Large intestine (tissue), 3 donors: ENCODE data around the gene TMEM94. TPM values are rescaled to one million over a fixed set of nuclear protein-coding genes. Genes with fewer than 3 reads are reported as not detected.
"Not testable (repeated sequence)": the region's sequence is repeated elsewhere in the genome, so short reads cannot be mapped to it uniquely, and the experiment has no call there.

Experiments used
- DNase-seq, 2 donors: peaks; one replicate each; pipeline versions ENCODE4 v3.0.0 to v3.0.0-alpha.2; 2013
- H3K27ac ChIP-seq: one replicate; pipeline ENCODE4 v1.5.1; 2013; ENCODE audit warnings: low read length
- H3K27me3 ChIP-seq: 2 replicates; pipeline ENCODE4 v1.6.1; 2013; ENCODE audit warnings: low read length; ENCODE audit not compliant: control insufficient read depth, insufficient read depth
- H3K36me3 ChIP-seq: 2 replicates; pipeline ENCODE4 v1.6.1; 2013; ENCODE audit warnings: low read length; ENCODE audit not compliant: control insufficient read depth, insufficient read depth
- H3K4me1 ChIP-seq: one replicate; pipeline ENCODE4 v1.6.1; 2013; ENCODE audit warnings: low read length; ENCODE audit not compliant: control insufficient read depth, insufficient read depth
- H3K4me3 ChIP-seq: one replicate; pipeline ENCODE4 v1.5.1; 2013; ENCODE audit warnings: low read length
- H3K9me3 ChIP-seq: one replicate; pipeline ENCODE4 v1.6.1; 2013; ENCODE audit warnings: mild to moderate bottlenecking, low read depth, low read length, moderate library complexity; ENCODE audit not compliant: control insufficient read depth
- WGBS: methylation state at CpG from one replicate; pipeline ENCODE4 v1.1.5; 2013; ENCODE audit warnings: low lambda C conversion rate; ENCODE audit not compliant: insufficient coverage; 5-methylcytosine and 5-hydroxymethylcytosine counted together
- polyA plus RNA-seq: library from polyadenylated mRNA; unstranded; fragments of 120-200 nt; gene quantifications from one replicate; pipeline ENCODE4 v1.2.1, GENCODE V29; 2013

The TMEM94 gene
- polyA plus RNA-seq, 1 donor = 56.7 TPM

DNA sequence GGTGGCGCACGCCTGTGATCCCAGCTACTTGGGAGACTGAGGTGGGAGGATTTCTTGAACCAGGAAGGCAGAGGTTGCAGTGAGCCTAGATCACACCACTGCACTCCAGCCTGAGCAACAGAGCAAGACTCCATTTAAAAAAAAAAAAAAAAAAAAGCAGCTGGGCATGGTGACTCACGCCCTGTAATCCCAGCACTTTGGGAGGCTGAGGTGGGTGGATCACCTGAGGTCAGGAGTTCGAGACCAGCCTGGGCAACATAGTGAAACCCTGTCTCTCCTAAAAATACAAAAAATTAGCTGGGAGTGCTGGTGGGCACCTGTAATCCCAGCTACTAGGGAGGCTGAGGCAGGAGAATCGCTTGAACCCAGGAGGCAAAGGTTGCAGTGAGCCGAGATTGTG is 10.5 kb upstream of the TMEM94 start:
- DNase-seq, H3K4me1 ChIP-seq, H3K27ac ChIP-seq, H3K36me3 ChIP-seq, H3K9me3 ChIP-seq, H3K4me3 ChIP-seq, H3K27me3 ChIP-seq: not testable (repeated sequence)
- WGBS = no CpG with 5 or more reads among the region's 6 CpGs

DNA sequence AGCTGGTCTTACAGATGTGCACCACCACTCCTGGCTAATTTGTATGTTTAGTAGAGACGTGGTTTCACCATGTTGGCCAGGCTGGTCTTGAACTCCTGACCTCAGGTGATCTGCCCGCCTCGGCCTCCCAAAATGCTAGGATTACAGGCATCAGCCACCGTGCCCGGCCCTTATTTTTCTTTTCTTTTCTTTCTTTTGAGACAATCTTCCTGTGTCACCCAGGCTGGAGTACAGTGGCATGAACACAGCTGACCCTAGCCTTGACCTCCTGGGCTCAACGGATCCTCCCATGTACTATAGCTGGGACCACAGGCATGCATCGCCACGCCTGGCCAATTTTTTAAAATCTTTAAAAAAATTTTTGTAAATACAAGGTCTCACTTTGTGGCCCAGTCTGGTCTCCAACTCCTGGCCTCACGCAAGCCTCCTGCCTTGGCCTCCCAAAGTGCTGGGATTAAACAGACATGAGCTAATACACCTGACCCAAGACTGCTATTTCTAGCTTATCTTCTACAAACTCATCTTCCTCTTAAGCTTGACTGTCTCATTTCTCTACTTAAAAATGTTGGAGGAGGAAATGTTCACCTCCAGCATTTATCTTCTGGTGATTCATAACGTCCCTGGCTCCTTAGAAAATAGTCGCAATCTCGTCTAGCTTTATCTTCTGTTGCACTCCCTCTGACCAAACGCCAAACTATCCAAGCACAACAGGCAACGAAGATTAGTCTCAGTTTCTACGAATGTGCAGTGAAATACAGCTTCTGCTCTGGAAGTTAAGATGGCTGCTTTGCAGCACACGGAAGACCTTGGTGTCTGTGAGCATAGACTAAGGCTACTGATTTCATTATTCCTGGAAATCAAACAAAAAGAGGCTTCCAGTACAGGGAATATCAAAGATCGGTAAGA is 8.2 kb upstream of the TMEM94 start:
- H3K9me3 ChIP-seq = no peaks in the 10 kb centered on the region
- no peak for DNase-seq
- no peak overlapping the region for H3K4me3 ChIP-seq
- no peaks in the 10 kb centered on the region for H3K36me3 ChIP-seq
- whole genome bisulfite sequencing = no CpG with 5 or more reads among the region's 17 CpGs
- H3K4me1 ChIP-seq = no peaks in the 10 kb centered on the region
- no peak overlapping the region for H3K27ac ChIP-seq
- no peaks in the 10 kb centered on the region for H3K27me3 ChIP-seq

DNA sequence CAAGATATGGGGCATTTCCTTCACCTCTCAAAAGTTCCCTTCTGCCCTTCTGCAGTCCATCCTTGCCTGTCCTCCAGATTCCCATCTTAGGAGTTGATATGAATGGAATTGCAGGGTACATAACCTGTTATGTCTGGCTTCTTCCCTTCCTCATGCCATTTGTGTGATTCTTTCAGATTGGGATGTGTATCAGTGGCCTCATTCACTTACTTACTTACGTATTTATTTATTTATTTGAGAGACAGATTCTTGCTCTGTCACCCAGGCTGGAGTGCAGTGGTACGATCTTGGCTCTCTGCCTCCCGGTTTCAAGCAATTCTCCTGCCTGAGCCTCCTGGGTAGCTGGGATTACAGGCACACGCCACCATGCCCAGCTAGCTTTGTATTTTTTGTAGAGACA is 6.2 kb upstream of the TMEM94 start:
- WGBS = no CpG with 5 or more reads among the region's 4 CpGs
- Histone ChIP-seq H3K27ac (no peak overlapping the region), H3K27me3 (no peaks in the 10 kb centered on the region), H3K36me3 (no peaks in the 10 kb centered on the region), H3K9me3 (no peaks in the 10 kb centered on the region), H3K4me3 (no peak overlapping the region), H3K4me1 (peaks cover 4% of the 10 kb centered on the region)
- DNase-seq = no peak

DNA sequence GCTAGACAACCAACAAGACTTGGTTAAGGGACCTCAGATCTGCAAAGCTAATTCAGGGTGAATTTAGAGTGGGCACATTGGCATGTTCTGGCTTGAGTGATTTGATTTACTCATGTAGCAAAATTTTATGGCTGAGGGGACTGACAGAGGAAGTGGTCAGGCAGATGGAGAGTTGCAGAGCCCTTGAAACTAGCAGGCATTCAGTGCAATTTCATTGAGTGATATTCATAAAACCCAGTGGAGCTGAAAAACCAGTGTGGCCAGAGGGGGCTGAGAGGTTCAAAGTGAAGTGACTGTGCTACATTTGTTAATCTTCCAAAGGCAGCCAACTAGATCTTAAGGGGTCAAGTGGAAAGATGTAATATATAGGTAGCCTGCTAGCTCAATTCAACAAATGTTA is 2.2 kb upstream of the TMEM94 start:
- H3K4me1 ChIP-seq = peaks cover 22% of the 10 kb centered on the region
- no peaks in the 10 kb centered on the region for H3K36me3 ChIP-seq
- no peak overlapping the region for H3K4me3 ChIP-seq
- H3K9me3 ChIP-seq = no peaks in the 10 kb centered on the region
- no peak overlapping the region for H3K27ac ChIP-seq
- no peaks in the 10 kb centered on the region for H3K27me3 ChIP-seq
- no peak for DNase-seq

DNA sequence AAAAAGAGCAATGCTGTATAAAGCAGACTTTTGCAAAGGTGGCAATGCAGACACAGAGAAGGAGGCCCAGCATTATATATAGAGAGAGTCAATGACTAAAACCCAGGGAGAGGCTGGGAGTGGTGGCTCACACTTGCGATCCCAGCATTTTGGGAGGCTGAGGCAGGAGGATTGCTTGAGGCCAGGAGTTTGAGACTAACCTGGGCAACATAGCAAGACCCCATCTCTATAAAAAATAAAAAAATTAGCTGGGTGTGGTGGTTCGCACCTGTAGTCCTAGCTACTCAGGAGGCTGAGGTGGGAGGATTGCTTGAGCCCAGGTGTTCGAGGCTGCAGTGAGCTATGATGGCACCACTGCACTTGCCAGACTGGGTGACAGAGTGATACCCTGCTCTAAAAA is 1.8 kb upstream of the TMEM94 start:
- peak overlapping the region; percentile 98 for H3K27ac ChIP-seq
- not testable (repeated sequence) for H3K9me3 ChIP-seq

DNA sequence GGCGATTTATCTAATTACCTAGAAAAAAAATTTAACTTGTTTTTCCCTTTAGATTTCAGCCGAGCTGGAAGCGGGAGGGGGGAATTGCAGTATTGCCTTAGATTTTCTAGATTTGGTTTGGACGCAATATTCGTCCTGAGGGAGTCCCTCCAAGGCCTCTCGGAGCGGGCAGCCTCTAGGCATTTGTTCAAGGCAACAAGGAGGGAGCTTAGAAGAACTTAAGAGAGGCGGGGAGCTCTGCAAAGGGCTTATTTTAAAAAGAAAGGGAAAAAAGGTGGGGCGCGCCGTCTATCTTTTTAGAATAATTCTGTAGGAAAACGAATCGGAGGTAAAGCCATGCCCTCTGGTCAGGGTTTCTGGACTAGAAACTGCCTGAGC is 407 bp upstream of the TMEM94 start:
- 17% methylated on average over 1 of the region's 13 CpGs for WGBS
- peak overlapping the region; percentile 99 for H3K4me3 ChIP-seq
- no peaks in the 10 kb centered on the region for H3K36me3 ChIP-seq
- peak overlapping the region; percentile 98 for H3K27ac ChIP-seq
- no peaks in the 10 kb centered on the region for H3K9me3 ChIP-seq
- H3K4me1 ChIP-seq = peaks cover 35% of the 10 kb centered on the region
- no peaks in the 10 kb centered on the region for H3K27me3 ChIP-seq
- DNase-seq = no peak

More for the DNA sequence above, 1.8 kb upstream of the TMEM94 start:
- H3K4me1 ChIP-seq = peaks cover 26% of the 10 kb centered on the region
- not testable (repeated sequence) for H3K27me3 ChIP-seq, H3K4me3 ChIP-seq, H3K36me3 ChIP-seq, DNase-seq
- 90% methylated on average over 2 of the region's 3 CpGs for WGBS

DNA sequence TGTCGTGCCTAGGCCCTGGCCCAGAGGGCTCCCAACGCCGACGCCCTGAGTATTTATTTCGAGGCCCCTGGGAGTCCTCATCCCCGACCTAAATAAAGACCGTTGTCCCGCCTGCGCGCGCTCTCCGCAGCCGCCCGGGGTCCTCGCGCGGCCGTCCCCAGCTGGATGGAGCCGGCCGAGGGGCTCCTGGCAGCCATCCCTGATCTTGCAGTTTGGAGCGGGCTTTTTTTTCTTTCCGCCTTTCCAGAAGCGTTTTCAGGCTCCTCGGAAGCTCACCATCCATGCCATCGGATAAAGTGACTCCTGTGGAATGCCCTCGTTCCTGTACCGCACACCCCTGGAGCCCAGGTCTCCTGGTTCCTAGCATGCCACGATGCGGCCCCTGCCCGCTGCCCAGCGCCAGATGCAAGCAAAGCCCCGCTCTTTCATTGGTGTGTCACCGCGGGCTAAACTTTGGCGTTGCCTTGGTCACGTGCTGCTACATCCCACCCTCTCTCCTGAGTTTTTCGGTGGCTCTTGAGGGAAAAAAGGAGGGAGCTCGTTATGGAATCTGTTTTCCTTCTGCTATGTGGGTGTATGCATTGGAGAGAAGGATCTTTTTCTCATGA is 716 bp downstream of the TMEM94 start:
- no CpG with 5 or more reads among the region's 38 CpGs for WGBS
- DNase-seq = peak in 1 of 2 donors; percentile 55
- peak overlapping the region; percentile 99 for H3K4me3 ChIP-seq

DNA sequence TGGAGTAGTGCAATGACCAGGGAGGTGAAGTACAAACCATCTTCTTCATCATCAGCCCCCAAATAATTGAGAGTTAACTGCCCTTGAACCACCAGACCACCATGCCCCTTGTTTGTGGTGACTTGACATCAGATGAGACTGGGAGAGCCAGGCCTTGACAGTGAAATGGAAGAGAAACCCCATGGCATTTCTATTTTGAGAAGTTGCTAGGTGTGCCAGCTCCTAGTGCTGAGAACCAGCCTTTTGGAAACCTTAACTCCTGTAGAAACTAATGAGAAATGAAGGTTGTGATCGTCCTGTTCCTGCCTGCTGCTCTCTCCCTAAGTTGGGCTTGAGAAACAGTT is 2.8 kb downstream of the TMEM94 start:
- no peak for DNase-seq
- Histone ChIP-seq H3K36me3 (no peaks in the 10 kb centered on the region), H3K9me3 (no peaks in the 10 kb centered on the region), H3K27ac (peak overlapping the region; percentile 85), H3K27me3 (no peaks in the 10 kb centered on the region), H3K4me3 (no peak overlapping the region), H3K4me1 (peaks cover 35% of the 10 kb centered on the region)
- WGBS = no CpG with 5 or more reads among the region's 1 CpG

More for the DNA sequence above, 716 bp downstream of the TMEM94 start:
- H3K27me3 ChIP-seq = no peaks in the 10 kb centered on the region
- H3K27ac ChIP-seq = peak overlapping the region; percentile 98
- no peaks in the 10 kb centered on the region for H3K36me3 ChIP-seq
- H3K4me1 ChIP-seq = peaks cover 35% of the 10 kb centered on the region
- H3K9me3 ChIP-seq = no peaks in the 10 kb centered on the region

DNA sequence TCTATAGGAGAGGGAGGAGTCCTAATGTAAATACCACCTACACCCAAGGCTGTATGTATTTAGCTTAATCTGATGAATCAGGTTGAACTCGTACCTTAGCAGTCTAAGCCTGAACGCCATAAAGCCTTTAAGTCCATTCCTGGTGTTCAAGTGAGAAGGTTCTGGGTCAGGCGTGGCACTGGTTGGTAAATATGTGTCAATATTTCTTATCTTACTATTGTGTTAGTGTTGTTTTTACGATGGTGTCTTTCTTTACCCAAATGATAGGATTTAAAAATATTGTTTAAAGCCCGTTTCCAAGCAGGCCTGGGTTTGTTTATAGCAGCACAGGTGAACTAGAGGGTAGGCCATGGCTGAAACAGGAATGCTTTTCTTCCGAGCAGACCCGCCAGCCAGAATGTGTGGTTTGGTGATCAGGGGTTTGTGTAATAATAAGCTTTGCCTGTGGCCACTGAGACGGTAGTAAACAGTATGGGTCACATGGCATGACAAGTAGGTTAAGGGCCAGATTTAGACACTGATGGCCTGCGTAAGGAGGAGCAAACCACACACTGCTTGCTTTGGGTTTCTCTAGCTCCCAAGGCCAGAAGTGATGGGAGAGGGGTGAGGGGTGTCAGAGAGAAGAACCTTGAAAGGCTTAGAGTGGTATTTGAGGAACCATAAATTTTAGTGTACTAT is 3.3 kb downstream of the TMEM94 start:
- peak overlapping the region; percentile 85 for H3K27ac ChIP-seq
- H3K4me1 ChIP-seq = peaks cover 35% of the 10 kb centered on the region
- H3K4me3 ChIP-seq = no peak overlapping the region
- H3K27me3 ChIP-seq = no peaks in the 10 kb centered on the region
- 17% methylated on average over 2 of the region's 9 CpGs for WGBS
- no peaks in the 10 kb centered on the region for H3K36me3 ChIP-seq
- H3K9me3 ChIP-seq = no peaks in the 10 kb centered on the region
- DNase-seq = peak in 1 of 2 donors; percentile 86

DNA sequence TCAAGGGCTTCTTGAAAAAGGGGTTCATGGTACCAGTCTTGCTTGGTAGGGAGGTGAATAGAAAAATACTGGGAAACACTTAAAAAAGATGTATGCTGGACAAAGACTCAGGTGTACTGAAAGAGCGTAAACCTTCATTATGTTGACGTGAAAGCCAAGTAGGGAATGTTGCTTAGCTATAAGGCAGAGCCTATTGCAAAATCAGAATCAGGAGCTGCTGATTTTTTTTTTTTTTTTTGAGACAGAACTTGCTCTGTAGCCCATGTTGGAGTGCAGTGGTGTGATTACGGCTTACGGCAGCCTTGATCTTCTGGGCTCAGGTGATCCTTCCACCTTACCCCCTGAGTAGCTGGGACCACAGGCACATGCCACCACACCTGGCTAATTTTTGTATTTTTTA is 3.9 kb downstream of the TMEM94 start:
- Histone ChIP-seq H3K36me3 (peaks cover 4% of the 10 kb centered on the region), H3K9me3 (no peaks in the 10 kb centered on the region), H3K27me3 (no peaks in the 10 kb centered on the region), H3K4me1 (peaks cover 32% of the 10 kb centered on the region), H3K27ac (peak overlapping the region; percentile 85), H3K4me3 (no peak overlapping the region)
- DNase-seq = peak in 1 of 2 donors; percentile 48
- no CpG with 5 or more reads among the region's 4 CpGs for WGBS
